ENCODE measurements around the gene NAPA. TPM values are rescaled to one million over a fixed set of nuclear protein-coding genes. Genes with fewer than 3 reads are reported as not detected.

Gene NAPA
- total and polyA plus RNA-seq, 2 experiments from 2014 or later, result 62.5 to 173 TPM

DNA sequence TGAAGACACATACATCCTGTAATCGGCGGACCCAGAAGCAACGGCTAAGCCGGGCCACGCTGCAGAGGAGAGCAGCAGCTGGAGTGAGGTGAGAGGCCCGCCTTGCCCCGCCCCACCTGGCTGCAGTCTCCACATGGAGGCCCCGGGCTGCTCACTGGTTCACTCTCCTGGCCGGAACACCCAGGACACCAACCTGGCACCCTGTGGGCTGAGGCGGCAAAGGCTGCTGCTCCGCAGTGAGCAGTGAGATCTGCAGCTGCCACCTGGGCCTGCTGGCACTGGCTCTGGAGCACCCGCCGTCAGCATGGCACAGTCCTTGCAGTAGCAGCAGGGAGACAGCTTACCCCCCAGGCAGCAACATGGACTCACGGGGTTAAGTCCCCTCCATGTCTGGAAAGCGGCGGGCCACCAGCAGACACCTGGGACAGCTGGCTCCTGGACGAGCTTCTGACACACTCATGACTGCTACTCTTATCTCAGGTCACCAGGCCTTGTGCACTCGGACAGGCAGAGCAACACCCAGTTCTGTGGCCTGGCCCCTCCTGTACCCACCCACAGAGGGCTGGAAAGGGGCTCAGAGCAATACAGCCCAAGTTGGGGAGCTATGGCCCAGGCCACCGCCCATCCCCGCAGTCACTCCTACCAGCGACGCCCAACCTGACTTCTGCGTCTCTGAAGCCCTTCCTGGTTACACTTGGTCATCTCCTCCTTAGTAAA, 17.7 kb downstream of the NAPA start:
- no peaks in the 10 kb centered on the region for H3K36me3 ChIP-seq
- H3K4me3 ChIP-seq, result no peak overlapping the region
- H3K4me1 ChIP-seq (ENCODE audit: low read depth), result peaks cover 5% of the 10 kb centered on the region
- TF ChIP-seq, protein P1, sequence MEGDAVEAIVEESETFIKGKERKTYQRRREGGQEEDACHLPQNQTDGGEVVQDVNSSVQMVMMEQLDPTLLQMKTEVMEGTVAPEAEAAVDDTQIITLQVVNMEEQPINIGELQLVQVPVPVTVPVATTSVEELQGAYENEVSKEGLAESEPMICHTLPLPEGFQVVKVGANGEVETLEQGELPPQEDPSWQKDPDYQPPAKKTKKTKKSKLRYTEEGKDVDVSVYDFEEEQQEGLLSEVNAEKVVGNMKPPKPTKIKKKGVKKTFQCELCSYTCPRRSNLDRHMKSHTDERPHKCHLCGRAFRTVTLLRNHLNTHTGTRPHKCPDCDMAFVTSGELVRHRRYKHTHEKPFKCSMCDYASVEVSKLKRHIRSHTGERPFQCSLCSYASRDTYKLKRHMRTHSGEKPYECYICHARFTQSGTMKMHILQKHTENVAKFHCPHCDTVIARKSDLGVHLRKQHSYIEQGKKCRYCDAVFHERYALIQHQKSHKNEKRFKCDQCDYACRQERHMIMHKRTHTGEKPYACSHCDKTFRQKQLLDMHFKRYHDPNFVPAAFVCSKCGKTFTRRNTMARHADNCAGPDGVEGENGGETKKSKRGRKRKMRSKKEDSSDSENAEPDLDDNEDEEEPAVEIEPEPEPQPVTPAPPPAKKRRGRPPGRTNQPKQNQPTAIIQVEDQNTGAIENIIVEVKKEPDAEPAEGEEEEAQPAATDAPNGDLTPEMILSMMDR (IDR thresholded peaks at IDR 0.05; ENCODE audit: low read depth, low read length), result no peak
- no peak for DNase-seq (ENCODE audit: low read depth in 1 of 2, low spot score in 1 of 2)
- H3K27me3 ChIP-seq, result no peaks in the 10 kb centered on the region
- peak overlapping the region; percentile 66 for H3K27ac ChIP-seq
- H3K9me3 ChIP-seq (ENCODE audit: low read depth), result no peaks in the 10 kb centered on the region

DNA sequence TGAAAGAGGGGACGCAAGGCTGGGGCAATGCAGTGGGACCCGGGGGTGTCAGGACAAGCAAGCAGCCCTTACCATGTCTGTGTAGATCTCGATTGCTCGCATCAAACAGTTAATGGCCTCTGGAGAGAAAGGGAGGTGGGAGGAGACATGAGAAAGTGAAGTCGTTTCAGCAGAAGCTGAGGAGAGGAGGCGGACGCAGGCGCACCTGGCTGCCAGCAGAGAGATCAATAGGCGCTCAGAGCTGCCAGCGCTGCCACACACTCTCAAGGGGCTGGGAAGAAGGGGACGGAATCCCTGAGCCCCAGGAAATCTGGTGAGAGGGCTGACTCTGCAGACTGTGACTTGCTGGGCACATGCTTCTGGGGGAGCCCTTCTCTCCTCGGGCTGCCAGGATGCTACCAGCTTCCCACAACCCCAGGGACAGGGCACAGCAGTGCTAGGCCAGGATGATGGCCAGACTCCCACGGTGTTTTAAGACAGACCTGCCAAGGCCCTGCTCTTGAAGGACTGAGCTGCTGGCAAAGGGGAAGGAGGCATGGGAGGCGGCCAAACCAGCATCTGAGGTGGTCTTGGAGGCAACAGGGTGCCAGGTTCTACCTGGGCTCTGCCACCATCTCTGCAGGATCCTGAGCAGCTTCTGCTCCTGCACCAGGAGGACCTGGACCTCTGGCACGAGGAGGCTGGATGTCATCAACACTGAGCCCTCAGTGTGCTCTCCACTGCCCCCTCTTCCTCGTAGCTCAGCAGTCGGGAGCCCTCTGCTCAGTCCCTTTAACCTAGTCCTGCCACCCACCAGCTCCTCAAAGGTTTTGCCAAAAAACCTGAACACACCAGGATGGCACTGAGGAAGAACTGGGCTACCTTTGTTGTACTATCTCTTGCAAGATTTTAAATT, 19.1 kb downstream of the NAPA start:
- no peaks in the 10 kb centered on the region for H3K9me3 ChIP-seq (ENCODE audit: low read depth)
- H3K27me3 ChIP-seq, result no peaks in the 10 kb centered on the region
- TF ChIP-seq, protein P1 (IDR thresholded peaks at IDR 0.05; ENCODE audit: low read depth, low read length), result no peak
- DNase-seq (ENCODE audit: low read depth in 1 of 2, low spot score in 1 of 2), result no peak
- peaks cover 5% of the 10 kb centered on the region for H3K4me1 ChIP-seq (ENCODE audit: low read depth)
- no peak overlapping the region for H3K27ac ChIP-seq
- H3K4me3 ChIP-seq, result no peak overlapping the region
- no peaks in the 10 kb centered on the region for H3K36me3 ChIP-seq

DNA sequence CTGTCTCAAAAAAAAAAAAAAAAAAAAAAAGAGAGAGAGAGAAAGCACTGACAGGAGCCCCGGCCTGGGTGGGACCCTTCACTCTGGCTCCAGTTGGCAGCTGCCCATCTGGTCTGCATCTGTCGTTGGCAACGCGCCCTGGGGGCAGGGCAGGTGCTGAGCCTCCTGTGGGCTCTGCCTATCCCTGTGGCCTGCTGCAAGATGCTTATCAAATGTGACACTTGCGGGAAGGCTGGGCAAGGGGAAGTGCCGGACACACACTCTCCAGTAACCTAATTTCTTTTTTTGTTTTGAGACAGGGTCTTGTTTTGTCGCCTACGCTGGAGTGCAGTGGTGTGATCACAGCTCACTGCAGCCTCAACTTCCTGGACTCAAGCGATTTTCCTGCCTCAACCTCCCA, 20.1 kb downstream of the NAPA start:
- TF ChIP-seq, protein P1 (IDR thresholded peaks at IDR 0.05; ENCODE audit: low read depth, low read length), result no peak
- Histone ChIP-seq H3K4me3 (no peak overlapping the region), H3K36me3 (no peaks in the 10 kb centered on the region), H3K27me3 (no peaks in the 10 kb centered on the region), H3K9me3 (ENCODE audit: low read depth) (no peaks in the 10 kb centered on the region), H3K4me1 (ENCODE audit: low read depth) (peaks cover 5% of the 10 kb centered on the region), H3K27ac (no peak overlapping the region)
- no peak for DNase-seq (ENCODE audit: low read depth in 1 of 2, low spot score in 1 of 2)

DNA sequence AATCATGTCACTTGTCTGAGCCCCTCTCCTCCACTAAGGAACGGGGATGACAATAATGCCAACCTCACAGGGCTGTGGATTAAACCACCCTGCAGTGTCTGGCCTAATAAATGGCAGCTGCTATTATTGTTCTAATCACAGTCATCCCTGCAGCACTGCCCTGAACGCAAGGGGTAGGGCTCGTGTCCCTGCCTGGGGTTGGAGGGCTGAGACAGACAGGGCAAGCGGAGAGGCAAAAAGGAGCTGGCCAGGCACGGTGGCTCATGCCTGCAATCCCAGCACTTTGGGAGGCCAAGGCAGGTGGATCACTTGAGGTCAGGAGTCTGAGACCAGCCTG, 20.7 kb downstream of the NAPA start:
- H3K36me3 ChIP-seq, result peaks cover 2% of the 10 kb centered on the region
- TF ChIP-seq, protein P1 (IDR thresholded peaks at IDR 0.05; ENCODE audit: low read depth, low read length), result no peak
- no peaks in the 10 kb centered on the region for H3K27me3 ChIP-seq
- DNase-seq (ENCODE audit: low read depth in 1 of 2, low spot score in 1 of 2), result no peak
- H3K4me1 ChIP-seq (ENCODE audit: low read depth), result peaks cover 5% of the 10 kb centered on the region
- no peak overlapping the region for H3K4me3 ChIP-seq
- no peaks in the 10 kb centered on the region for H3K9me3 ChIP-seq (ENCODE audit: low read depth)
- no peak overlapping the region for H3K27ac ChIP-seq

DNA sequence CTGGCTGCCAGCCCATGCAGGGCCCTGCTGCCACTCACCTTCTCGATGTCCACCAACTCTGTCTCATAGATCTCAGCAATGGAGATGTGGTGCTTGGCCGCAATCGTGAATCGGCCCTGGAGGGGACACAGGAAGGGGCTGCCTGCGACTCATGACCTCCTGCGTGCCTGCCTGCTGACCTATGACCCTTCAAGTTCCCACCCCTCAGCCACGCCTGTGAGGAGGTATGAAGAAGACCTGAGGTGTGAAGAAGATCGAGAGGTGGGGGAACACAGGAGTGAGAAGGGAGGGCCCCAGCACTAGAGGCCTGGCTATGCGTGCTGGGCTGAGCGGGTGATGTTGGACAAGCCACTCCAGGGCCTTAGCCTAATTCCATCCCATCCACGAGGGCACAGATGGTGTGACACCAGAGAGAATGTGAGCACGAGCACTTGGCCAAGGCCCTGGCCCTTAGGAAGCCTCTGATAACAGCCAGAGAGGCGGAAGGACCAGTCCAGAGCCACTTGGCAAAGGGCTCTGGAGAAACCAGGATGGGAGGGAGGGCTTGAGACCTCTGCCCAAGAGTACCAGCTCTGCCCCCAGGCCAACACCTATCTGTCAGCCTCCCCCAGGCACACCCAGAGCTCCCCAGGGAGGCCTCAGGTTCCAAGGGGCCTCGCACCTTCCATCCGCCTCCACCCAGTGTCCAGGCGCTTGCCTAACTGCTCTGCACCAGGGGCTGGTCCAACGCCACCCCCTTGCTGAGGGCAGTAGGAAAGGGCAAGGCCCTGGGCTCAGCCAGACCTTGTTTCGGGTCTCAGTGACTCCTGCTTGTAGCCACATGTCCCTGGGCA, 21.3 kb downstream of the NAPA start:
- H3K27ac ChIP-seq, result no peak overlapping the region

More for the DNA sequence above, 21.3 kb downstream of the NAPA start:
- Histone ChIP-seq H3K4me3 (no peak overlapping the region), H3K9me3 (ENCODE audit: low read depth) (no peaks in the 10 kb centered on the region), H3K27me3 (no peaks in the 10 kb centered on the region), H3K36me3 (peaks cover 2% of the 10 kb centered on the region), H3K4me1 (ENCODE audit: low read depth) (peaks cover 5% of the 10 kb centered on the region)
- DNase-seq (ENCODE audit: low read depth in 1 of 2, low spot score in 1 of 2), result no peak
- TF ChIP-seq, protein P1 (IDR thresholded peaks at IDR 0.05; ENCODE audit: low read depth, low read length), result no peak

Measured in cardiac muscle cell (in vitro differentiated cells and primary cell).